ENCODE results near the gene MPP1. TPM values are rescaled to one million over a fixed set of nuclear protein-coding genes. Genes with fewer than 3 reads are reported as not detected.
A peak's percentile ranks its signal among the peaks of the same experiment; 100 is the strongest.

Gene MPP1
- total RNA-seq, 6 experiments from 2014 or later = 20.2 to 51.7 (median 32.5) TPM

- TF ChIP-seq CTCF (IDR thresholded peaks at IDR 0.05) (no peak), POLR2A (IDR thresholded peaks at IDR 0.05) (peak; percentile 43)
- peak overlapping the region in 1 of 3 donors; percentile 7 for H3K27ac ChIP-seq
- intact Hi-C loops (cut with DNase I) = no loop called here
- no peak for DNase-seq
- H3K4me1 ChIP-seq = peaks cover 0 to 13% (median 2%) of the 10 kb centered on the region in 4 donors
- no peaks in the 10 kb centered on the region for H3K36me3 ChIP-seq
- no peaks in the 10 kb centered on the region for H3K9me3 ChIP-seq
- ATAC-seq = peak; percentile 22 to 58 (median 30)
- no peaks in the 10 kb centered on the region for H3K27me3 ChIP-seq
- 30% methylated on average over 13 of the region's 13 CpGs for WGBS (ENCODE audit: insufficient coverage, low coverage, low lambda C conversion rate, missing lambda C conversion rate)
- H3K4me3 ChIP-seq = peak overlapping the region; percentile 63 to 72 (median 68)
Observed at GRCh38 chrX:154805696-154806091, 409 bp upstream of the MPP1 start.

- 17% methylated on average over 7 of the region's 7 CpGs for WGBS (ENCODE audit: insufficient coverage, low coverage, low lambda C conversion rate, missing lambda C conversion rate)
- intact Hi-C loops (cut with DNase I) = no loop called here
- no peak for DNase-seq
- H3K36me3 ChIP-seq = no peaks in the 10 kb centered on the region
- peak overlapping the region; percentile 63 to 72 (median 68) for H3K4me3 ChIP-seq
- H3K27ac ChIP-seq = peak overlapping the region; percentile 24 to 61 (median 52)
- peaks cover 0 to 25% (median 9%) of the 10 kb centered on the region in 4 donors for H3K4me1 ChIP-seq
- H3K27me3 ChIP-seq = no peaks in the 10 kb centered on the region
- ATAC-seq = no peak
- TF ChIP-seq POLR2A (IDR thresholded peaks at IDR 0.05) = no peak
- TF ChIP-seq CTCF (IDR thresholded peaks at IDR 0.05) = no peak
- no peaks in the 10 kb centered on the region for H3K9me3 ChIP-seq
Observed at GRCh38 chrX:154804261-154804956, 876 bp downstream of the MPP1 start.

- peak in 2 of 4 donors; percentile 6 to 8 for ATAC-seq
- H3K4me3 ChIP-seq = no peak overlapping the region
- no peaks in the 10 kb centered on the region for H3K36me3 ChIP-seq
- no peak for DNase-seq
- WGBS (ENCODE audit: insufficient coverage, low coverage, low lambda C conversion rate, missing lambda C conversion rate) = 22% methylated on average over 2 of the region's 2 CpGs
- intact Hi-C loops (cut with DNase I) = no loop called here
- H3K9me3 ChIP-seq = no peaks in the 10 kb centered on the region
- TF ChIP-seq POLR2A (IDR thresholded peaks at IDR 0.05) (no peak), CTCF (IDR thresholded peaks at IDR 0.05) (no peak)
- peaks cover 0 to 31% (median 9%) of the 10 kb centered on the region in 4 donors for H3K4me1 ChIP-seq
- no peaks in the 10 kb centered on the region for H3K27me3 ChIP-seq
- peak overlapping the region in 1 of 3 donors; percentile 56 for H3K27ac ChIP-seq
Observed at GRCh38 chrX:154802947-154803346, 2.3 kb downstream of the MPP1 start.

- WGBS (ENCODE audit: insufficient coverage, low coverage, low lambda C conversion rate, missing lambda C conversion rate) = 40% methylated on average over 8 of the region's 8 CpGs
- TF ChIP-seq POLR2A (IDR thresholded peaks at IDR 0.05) (peak; percentile 17), CTCF (IDR thresholded peaks at IDR 0.05) (no peak)
- Histone ChIP-seq H3K4me3 (no peak overlapping the region), H3K36me3 (no peaks in the 10 kb centered on the region), H3K4me1 (peaks cover 0 to 31% (median 9%) of the 10 kb centered on the region in 4 donors), H3K9me3 (no peaks in the 10 kb centered on the region), H3K27ac (peak overlapping the region; percentile 18 to 36 (median 35)), H3K27me3 (no peaks in the 10 kb centered on the region)
- ATAC-seq (no peak), DNase-seq (no peak)
- intact Hi-C loops (cut with DNase I) = no loop called here
Observed at GRCh38 chrX:154800478-154801210, 4.6 kb downstream of the MPP1 start.
